AG08395 (cell line): ENCODE results near the gene FAM43A.

Source experiments
- DNase-seq: peaks from one replicate; pipeline ENCODE4 v3.0.0; 2012; ENCODE audit warnings: mixed read lengths, low spot score

The FAM43A gene

DNA sequence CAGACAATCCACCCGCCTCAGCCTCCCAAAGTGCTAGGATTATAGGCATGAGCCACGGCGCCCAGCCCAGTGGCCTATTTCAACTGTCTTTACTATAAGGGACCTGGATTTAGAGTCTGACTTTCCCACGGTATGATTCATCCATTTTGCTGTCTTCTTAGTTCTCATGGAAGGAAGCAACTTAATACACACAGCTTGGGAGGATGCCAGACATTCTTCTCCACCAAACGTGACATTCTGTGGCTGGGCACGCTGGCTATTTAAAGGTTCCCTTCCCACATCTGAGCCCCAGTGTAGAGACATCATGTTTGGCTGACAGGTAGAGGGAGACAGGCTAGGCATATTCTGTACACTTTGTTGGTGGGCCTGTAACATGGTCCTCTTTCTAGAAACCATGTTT lies 26.2 kb downstream of the FAM43A start:
- peak; percentile 58 for DNase-seq

DNA sequence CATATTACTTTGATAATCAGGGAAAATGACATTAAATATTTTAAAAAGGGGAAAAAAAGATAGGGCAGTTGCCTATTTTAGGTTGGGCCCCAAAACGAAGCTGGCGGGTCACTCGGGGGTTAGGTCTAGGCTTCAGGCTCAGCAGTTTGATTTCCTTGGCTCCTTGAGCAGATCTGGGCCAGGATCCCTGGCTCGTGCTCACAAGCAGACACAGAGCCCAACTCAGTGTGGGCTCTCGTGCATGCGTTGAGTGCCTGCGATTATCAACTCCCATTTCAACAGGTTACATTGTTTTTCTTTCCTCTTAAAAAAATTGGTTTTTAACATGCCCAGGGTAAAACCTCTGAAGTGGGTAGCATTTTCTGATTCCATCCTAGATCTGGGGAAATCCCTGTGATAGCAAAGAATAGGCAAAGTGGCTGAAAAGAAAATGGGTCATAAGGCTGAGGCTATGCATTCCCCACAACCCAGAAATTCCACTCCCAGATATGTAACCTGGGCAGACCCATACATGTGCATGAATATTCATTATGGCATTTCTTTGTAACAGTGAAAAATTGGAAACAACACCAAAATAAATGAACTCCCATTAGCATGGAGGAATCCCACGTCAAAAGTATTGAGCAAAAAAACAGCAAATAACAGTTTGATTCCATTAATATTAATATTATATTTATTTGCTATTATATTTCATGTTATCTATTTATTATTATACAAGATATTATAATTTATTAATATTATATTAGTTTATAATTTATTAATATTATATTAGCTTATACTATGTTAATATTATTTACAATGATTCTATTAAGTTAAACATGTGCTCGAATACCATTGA lies 27.8 kb downstream of the FAM43A start:
- no peak for DNase-seq

DNA sequence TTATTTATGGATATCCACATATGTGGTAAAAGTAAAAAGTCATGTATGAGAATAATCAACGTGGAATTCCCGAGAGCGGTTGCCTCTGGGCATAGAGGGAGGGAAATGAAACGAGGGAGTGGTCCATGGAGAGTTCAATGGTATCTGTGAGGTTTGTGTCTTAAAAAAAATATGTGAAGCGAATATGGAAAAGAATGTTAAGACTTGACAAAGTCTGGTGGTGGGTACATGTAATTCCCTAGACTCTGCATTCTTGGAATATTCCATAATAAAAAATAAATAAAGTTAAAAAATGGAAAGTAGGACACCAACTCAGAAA lies 28.4 kb downstream of the FAM43A start:
- DNase-seq = no peak

DNA sequence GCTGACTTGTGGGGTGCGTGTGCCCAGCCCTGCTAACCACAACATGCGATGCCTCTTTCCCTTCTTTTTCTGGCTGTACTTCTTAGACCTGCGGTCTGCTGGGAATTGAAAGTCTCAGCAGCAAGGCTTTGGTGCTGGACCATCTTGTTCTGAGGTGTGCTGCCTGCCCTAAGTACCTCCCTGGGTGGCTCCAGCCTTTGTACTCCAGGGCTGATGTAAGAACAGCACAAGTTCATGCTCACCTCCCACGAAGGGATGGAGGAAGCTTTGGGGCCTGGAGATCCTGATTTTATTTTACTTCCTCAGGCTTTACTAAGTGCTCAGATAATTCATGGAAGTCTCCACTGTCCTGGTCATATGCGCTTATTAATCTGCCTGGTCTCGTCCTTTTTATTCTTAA lies 28.9 kb downstream of the FAM43A start:
- DNase-seq = no peak

DNA sequence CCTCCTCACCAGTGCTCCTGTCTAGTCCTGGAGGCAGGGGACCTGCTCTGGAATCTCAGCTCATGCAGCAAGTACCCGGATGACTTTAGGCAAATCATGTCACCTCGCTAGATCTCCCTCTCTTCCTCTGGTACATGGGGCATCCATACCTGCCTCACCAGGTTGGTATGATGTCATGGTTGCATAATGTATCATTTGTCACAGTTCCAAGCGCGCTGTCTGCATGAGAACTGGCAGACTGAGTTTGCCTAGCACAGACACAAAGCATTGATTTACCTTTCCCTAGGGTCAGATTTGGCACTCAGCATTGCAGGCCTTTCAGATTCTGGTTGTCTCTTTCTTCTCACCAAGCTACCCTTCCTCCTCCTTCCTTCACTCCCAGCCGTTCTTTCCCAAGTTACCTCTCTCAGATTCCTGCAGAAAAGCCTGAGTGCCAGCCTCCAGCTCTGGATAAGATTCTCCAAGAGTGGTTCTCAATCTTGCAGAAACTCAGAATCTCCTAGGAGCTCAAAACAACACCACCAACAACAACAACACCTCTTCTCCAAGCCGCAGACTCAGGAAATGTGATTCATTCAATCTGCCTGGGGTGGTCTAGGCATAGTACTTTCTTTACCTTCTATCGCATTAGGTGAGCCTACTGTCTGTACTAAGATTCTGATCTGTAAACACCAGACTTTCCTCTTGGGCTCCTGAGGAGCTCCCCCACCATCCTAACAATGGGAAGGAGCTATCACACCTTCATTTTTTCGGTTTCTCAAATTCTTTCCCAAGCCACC lies 29.5 kb downstream of the FAM43A start:
- DNase-seq = no peak

DNA sequence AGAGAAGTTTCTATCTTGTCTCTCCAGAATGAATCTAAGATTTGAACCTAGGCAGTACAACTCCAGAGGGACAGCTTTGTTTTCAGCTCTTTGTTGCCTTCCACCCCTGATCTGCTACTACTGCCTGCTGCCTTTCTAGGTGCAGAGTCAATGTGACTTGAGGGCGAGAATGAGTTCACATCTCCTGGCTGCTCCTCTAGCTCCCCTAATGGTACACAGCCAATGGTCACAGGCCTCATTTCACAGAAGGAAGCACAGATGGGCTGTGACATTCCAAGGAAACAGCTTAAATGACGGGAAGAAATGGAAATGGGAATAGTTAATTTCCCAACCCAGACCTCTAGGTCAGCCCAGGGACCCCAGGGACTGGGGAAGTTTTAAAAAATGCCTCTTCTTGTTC lies 32.4 kb downstream of the FAM43A start:
- no peak for DNase-seq

DNA sequence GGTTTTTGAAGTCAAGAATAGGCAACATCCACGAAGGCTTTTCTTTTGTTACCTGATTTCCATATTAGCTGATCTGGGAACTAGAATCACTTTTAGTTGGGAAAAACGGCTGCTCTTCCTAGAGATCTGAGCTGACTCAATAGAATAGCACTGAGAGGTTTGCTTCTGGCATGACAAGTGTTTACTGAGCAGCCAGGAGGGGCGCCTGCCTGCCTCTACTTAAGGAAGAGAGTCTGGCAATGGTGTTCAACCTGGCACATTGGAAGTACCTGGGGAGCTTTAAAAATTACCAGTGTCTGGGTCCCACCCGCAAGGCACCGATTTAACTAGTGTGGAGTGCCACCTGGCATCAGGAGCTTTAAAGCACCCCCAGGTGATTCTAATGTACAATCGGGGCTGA lies 34.4 kb downstream of the FAM43A start:
- DNase-seq = no peak

DNA sequence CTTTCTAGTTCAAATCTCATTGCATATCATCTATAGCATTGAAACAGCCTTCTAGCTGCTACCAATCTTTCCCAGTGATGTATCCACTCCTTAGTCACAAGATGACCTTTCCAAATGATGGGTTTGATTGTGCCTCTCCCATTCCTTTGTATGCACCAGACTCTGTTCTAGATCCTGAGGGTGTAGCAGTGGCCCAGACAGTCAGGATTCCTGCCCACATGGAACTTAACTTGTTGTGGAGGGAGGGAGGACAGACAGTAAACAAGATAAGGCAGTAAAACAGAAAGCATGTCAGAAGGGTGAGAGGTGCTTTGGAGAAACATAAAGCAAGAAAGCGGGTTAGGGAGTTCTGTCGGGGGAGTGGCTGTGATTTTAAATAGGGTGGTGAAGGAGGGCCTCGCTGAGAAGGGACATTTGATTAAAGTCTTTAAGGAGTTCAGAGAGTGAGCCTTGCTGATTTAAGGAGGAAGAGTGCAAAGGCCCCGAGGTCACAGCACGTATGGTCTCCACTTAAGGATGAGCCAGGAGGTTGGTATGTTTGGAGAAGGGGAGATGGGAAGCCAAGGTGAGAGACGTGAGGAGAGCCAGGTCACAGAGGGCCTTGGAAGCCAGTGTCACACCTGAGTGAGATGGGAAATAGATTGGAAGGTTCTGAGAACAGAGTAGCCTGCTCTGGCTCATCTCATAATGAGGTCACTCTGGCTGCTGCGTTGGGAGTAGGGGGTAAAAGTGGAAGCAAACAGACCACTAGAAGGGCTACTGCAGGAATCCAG lies 38.3 kb downstream of the FAM43A start:
- no peak for DNase-seq

DNA sequence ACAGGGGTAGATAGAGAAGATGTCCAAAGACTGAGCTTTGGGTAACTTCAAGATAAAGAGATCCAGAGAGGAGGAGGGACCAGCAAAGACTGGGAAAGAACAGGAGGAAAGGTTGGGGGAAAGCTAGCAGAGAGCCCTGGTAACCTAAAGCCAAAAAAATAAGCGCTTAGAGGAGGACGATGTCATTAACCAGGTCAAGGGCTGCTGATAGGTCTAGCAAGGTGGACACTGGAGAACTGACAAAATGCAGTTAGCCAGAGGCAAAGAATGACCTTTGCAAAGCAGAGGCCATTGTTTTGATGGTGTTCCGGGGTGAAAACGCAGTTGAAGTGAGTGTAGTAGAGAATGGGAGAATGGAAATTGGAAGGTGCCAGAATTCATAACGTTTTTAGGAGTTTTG lies 39.7 kb downstream of the FAM43A start:
- DNase-seq = no peak

DNA sequence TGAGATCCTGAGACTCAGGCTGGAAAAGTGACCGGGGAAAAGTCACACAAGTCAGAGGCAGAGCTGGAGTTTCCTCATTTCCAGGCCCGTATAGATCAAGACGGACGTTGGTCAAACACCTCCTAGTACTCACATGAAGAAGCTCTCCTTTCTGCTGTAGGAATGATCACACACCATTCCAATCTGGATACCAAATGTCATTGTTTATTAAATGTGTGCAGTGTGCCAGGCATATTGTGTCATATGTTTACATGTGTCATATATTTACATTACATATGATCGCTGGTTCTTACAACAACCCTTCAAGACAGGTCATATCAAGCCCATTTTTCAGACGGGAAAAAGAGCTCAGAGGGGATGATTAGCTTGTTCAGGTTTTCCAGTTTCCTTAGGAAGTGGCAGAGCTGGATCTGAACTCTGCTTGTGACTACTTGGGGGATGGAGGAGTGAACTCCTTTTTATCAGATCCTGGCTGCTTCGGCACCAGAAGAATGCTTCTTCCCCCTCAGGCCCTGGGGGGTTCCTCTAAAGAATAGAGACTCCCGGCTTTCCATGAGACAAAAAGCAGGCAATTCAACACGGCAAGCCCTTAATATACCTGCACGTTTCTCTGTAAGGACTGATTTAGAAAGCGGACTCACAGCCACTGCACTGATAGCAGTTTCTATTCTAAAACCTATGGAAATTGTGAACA lies 41.9 kb downstream of the FAM43A start:
- no peak for DNase-seq

DNA sequence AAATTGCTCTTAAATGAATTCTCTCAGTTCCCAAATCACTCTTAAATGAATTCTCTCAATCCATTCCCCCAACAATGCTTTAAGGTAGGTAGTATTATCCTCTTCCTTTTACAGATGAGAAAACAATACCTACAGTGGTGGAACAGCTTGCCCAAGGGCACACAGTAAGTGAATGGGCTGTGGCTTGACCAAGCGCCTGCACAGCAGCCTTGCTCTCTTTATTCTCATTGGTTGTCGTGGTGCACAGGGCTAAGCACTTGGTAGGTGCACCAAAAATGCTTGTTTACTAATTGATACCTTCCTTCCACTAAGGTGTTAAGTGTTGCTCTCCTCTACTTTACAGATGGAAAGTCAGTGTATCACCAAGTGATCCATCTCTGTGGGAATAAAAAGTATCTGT lies 43.3 kb downstream of the FAM43A start:
- DNase-seq = no peak

DNA sequence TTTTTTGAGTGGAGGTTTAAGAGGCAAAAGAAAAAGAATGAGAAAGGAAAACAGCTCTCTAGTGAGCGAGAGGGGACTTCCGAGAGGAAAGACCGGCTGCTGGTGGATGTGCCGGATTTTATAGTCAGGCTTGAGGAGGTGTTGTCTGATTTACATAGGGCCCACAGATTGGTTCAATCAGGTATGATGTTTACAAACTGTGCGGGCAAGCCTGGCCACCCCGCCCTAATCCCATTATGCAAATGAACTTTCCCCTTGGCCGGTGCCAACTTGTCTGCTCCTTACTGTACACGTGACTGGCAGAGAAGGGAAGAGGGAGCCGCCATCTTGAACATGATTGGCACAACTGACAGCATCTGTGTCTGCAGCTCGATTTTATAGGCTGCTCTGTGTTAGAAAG lies 44.7 kb downstream of the FAM43A start:
- no peak for DNase-seq

DNA sequence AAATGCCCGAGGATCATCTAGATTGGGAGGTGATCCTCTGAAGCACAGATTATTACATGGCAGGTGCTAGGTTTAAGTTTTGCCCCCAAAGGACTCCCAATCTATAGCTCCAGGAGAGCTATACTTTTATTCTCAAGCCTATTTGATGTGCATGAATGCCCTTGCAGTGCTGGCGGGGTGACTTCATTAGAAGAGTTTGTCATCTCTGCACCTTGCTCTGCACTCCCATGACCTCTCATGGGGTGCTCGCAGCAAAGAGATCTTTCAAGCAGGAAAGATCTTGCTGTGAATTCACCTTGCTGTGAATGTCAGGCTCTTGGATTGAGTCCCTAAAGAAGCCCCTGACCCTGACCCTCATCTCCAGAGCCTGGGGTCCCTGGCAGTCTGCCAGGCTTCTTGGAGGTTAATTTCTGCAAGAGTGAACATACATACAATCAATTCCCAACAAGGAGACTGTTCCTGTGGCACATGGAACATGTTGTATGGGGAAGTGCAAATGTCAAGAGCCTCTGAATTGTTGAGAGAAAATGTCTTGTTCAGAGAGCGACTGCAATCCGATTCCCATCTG lies 45.9 kb downstream of the FAM43A start:
- no peak for DNase-seq

DNA sequence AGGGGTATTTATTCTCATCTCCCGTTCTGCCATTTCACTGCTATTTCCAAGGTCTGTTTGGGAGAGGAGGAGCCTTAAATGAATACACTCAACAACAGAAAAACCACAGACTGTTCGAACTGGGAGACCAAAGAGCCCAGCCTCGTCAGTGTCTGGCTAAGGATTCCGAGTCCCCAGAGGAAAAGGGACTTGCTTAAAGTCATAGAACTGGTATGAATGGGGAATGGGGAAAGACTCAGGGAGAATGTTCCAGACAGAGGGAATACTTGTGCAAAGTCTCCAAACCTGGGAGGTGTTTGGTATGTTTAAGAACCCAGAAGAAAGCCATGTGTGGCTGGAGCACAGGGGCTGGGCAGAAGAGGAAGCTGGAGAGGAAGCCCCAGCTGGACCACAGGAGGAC lies 46.9 kb downstream of the FAM43A start:
- DNase-seq = peak; percentile 22

DNA sequence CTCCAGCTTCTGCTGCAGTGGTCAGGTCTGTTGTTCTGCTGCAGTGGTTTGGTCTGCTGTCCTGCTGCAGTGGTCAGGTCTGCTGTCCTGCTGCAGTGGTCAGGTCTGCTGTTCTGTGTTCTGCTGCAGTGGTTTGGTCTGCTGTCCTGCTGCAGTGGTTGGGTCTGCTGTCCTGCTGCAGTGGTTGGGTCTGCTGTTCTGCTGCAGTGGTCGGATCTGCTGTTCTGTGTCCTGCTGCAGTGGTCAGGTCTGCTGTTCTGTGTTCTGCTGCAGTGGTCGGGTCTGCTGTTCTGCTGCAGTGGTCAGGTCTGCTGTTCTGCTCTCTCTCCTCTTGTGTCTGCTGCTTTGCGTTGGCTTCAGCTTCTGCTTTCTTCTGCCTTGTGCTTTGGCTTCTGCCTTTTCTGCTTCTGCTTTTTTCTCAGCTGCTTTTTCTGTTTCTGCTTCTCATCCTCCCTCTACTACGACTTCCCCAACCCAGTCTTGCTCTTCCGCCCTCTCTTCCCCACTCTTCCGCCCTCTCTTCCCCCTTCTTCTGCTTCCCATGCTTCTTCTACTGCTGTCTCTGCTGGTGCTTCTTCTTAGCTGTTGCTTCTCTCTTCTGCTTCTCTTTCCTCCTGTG lies 50.7 kb downstream of the FAM43A start:
- no peak for DNase-seq

DNA sequence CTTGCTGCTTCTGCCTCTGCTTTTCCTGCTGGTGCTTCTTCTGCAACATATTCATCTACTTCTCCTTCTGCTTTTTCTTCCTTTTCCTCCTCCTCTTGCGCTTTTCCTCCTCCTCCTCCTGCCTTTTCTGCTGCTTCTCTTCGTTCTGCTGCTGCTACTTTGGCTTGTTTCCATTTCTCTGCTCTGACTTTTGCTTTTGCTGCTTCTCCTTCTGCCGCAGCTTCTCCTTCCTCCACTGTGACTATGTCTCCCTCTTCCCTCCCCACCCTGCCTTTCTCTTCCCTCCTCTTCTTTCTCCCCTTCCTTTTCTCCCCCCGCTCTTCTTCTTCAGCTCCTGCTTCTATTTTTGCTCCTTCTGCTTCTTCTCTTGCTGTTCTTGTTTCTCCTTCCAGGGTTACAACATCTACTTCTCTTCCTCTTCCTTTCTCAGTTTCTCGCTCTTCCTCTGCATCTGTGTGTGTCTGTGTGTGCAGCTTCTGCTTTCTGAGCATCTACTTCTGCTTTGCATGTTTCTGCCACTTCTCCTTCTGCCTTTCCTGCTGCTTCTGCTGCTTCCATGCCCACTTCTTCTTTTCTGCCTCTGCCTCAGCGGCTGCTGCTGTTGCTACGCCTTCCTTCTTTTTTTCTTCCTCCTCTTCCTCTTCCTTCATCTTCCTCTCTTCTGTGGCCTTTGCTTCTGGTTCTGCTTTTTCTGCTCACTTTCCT lies 51.4 kb downstream of the FAM43A start:
- no peak for DNase-seq
